Measurements from ENCODE around the gene DRGX.

DRGX gene

GRCh38 chr10:49397036-49397999, 1.4 kb upstream of the DRGX start:
- Histone ChIP-seq H3K36me3 (replicated peaks; ENCODE audit: insufficient read depth, low read length) (no peaks in the 10 kb centered on the region), H3K9ac (ENCODE audit: low read length) (no peak overlapping the region), H3F3A (ENCODE audit: insufficient read depth, low read length) (no peaks in the 10 kb centered on the region), H3K9me3 (replicated peaks; ENCODE audit: insufficient read depth, low read length) (no peaks in the 10 kb centered on the region), H3K4me3 (ENCODE audit: low read length) (no peak overlapping the region), H3K27ac (ENCODE audit: low read length) (no peak overlapping the region), H3K79me2 (ENCODE audit: low read length) (no peaks in the 10 kb centered on the region), H2AFZ (ENCODE audit: low read length) (no peak overlapping the region), H4K20me1 (ENCODE audit: insufficient read depth, low read length) (no peaks in the 10 kb centered on the region), H3K9me2 (replicated peaks; ENCODE audit: insufficient read depth, low read length) (no peaks in the 10 kb centered on the region), H3K27me3 (replicated peaks; ENCODE audit: insufficient read depth, low read length) (peaks cover 6% of the 10 kb centered on the region; the same call in 1 of the 2 replicates), H3K4me1 (ENCODE audit: low read length) (no peaks in the 10 kb centered on the region), H3K4me2 (ENCODE audit: low read depth, low read length) (no peak overlapping the region)
- DNase-seq: no peak
- TF ChIP-seq CTCF (IDR thresholded peaks at IDR 0.05; ENCODE audit: low read length) (no peak), EZH2phosphoT487 (IDR thresholded peaks at IDR 0.05; ENCODE audit: low read length) (no peak), EZH2 (optimal IDR thresholded peaks at IDR 0.05; ENCODE audit: low read depth, low read length) (no peak)

- no peak overlapping the region for H3K4me3 ChIP-seq (ENCODE audit: low read length)
- H3K9me2 ChIP-seq (replicated peaks; ENCODE audit: insufficient read depth, low read length): no peaks in the 10 kb centered on the region
- no peaks in the 10 kb centered on the region for H3K4me1 ChIP-seq (ENCODE audit: low read length)
- H3K4me2 ChIP-seq (ENCODE audit: low read depth, low read length): no peak overlapping the region
- no peak overlapping the region for H3K9ac ChIP-seq (ENCODE audit: low read length)
- TF ChIP-seq CTCF (IDR thresholded peaks at IDR 0.05; ENCODE audit: low read length) (no peak), EZH2 (optimal IDR thresholded peaks at IDR 0.05; ENCODE audit: low read depth, low read length) (no peak), EZH2phosphoT487 (IDR thresholded peaks at IDR 0.05; ENCODE audit: low read length) (no peak)
- H3F3A ChIP-seq (ENCODE audit: insufficient read depth, low read length): no peaks in the 10 kb centered on the region
- H3K27ac ChIP-seq (ENCODE audit: low read length): no peak overlapping the region
- H3K36me3 ChIP-seq (replicated peaks; ENCODE audit: insufficient read depth, low read length): no peaks in the 10 kb centered on the region
- peaks cover 6% of the 10 kb centered on the region; the same call in 1 of the 2 replicates for H3K27me3 ChIP-seq (replicated peaks; ENCODE audit: insufficient read depth, low read length)
- no peaks in the 10 kb centered on the region for H3K9me3 ChIP-seq (replicated peaks; ENCODE audit: insufficient read depth, low read length)
- no peaks in the 10 kb centered on the region for H4K20me1 ChIP-seq (ENCODE audit: insufficient read depth, low read length)
- no peaks in the 10 kb centered on the region for H3K79me2 ChIP-seq (ENCODE audit: low read length)
- H2AFZ ChIP-seq (ENCODE audit: low read length): no peak overlapping the region
- no peak for DNase-seq
Measured at GRCh38 chr10:49396666-49396999, 744 bp upstream of the DRGX start.

- no peak for DNase-seq
- Histone ChIP-seq H3K9ac (ENCODE audit: low read length) (no peak overlapping the region), H3K79me2 (ENCODE audit: low read length) (no peaks in the 10 kb centered on the region), H3K4me2 (ENCODE audit: low read depth, low read length) (no peak overlapping the region), H3K4me1 (ENCODE audit: low read length) (no peaks in the 10 kb centered on the region), H3K9me2 (replicated peaks; ENCODE audit: insufficient read depth, low read length) (no peaks in the 10 kb centered on the region), H4K20me1 (ENCODE audit: insufficient read depth, low read length) (no peaks in the 10 kb centered on the region), H2AFZ (ENCODE audit: low read length) (no peak overlapping the region), H3F3A (ENCODE audit: insufficient read depth, low read length) (no peaks in the 10 kb centered on the region), H3K27ac (ENCODE audit: low read length) (no peak overlapping the region), H3K4me3 (ENCODE audit: low read length) (no peak overlapping the region), H3K27me3 (replicated peaks; ENCODE audit: insufficient read depth, low read length) (peaks cover 6% of the 10 kb centered on the region; the same call in 1 of the 2 replicates), H3K36me3 (replicated peaks; ENCODE audit: insufficient read depth, low read length) (no peaks in the 10 kb centered on the region), H3K9me3 (replicated peaks; ENCODE audit: insufficient read depth, low read length) (no peaks in the 10 kb centered on the region)
- no peak for TF ChIP-seq EZH2 (optimal IDR thresholded peaks at IDR 0.05; ENCODE audit: low read depth, low read length)
- no peak for TF ChIP-seq CTCF (IDR thresholded peaks at IDR 0.05; ENCODE audit: low read length)
- TF ChIP-seq EZH2phosphoT487 (IDR thresholded peaks at IDR 0.05; ENCODE audit: low read length): no peak
Measured at GRCh38 chr10:49394933-49395740, 752 bp downstream of the DRGX start.

Data from MM.1S (cell line).